ENCODE data around the gene ARHGAP42.

ARHGAP42 gene

DNA sequence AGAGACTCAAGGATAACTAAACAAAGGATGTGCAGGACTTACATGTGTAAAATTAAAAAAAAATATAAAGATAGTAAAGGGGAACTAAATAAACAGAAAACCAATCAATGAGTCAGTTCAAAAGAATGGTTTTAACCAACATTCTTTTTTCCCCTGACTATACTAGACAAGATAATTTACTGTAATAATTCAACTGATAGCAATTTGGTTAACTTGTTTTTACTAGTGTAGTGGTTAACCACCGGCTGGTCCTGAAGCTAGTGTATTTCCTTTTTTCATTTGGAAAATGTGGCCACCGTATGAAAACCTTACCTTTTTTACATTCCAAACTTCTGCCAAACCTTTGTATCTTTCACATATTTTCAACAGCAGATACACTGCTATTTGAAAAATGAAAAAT lies 123.1 kb downstream of the ARHGAP42 start:
- DNase-seq = no peak

DNA sequence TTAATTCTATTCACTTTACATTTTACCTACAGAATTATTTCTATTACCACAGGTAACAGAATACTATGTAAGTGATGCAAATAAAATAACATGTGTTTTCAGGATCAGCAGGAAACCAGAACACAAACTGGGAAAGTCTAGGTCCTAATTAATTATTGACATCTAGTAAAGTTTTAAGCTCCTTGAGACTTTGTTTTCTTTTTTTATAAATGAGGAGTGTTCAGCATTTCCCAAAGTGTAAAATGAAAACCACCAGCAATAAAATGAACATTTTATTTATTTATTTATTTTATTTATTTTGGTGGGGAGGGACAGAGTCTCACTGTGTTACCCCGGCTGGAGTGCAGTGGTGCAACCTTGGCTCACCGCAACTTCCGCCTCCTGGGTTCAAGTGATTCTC lies 123.6 kb downstream of the ARHGAP42 start:
- no peaks in the 10 kb centered on the region for H3K27me3 ChIP-seq (ENCODE audit: insufficient read depth, low read length, poor library complexity)
- no peak overlapping the region for H3K4me2 ChIP-seq (ENCODE audit: insufficient read depth, low read length)
- no peak for ATAC-seq (ENCODE audit: insufficient read depth, low read depth)
- H3K4me1 ChIP-seq (ENCODE audit: insufficient read depth, low read length) = no peaks in the 10 kb centered on the region
- TF ChIP-seq, protein P1, sequence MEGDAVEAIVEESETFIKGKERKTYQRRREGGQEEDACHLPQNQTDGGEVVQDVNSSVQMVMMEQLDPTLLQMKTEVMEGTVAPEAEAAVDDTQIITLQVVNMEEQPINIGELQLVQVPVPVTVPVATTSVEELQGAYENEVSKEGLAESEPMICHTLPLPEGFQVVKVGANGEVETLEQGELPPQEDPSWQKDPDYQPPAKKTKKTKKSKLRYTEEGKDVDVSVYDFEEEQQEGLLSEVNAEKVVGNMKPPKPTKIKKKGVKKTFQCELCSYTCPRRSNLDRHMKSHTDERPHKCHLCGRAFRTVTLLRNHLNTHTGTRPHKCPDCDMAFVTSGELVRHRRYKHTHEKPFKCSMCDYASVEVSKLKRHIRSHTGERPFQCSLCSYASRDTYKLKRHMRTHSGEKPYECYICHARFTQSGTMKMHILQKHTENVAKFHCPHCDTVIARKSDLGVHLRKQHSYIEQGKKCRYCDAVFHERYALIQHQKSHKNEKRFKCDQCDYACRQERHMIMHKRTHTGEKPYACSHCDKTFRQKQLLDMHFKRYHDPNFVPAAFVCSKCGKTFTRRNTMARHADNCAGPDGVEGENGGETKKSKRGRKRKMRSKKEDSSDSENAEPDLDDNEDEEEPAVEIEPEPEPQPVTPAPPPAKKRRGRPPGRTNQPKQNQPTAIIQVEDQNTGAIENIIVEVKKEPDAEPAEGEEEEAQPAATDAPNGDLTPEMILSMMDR (IDR thresholded peaks at IDR 0.05; ENCODE audit: borderline replicate concordance, extremely low read depth, low read length, poor library complexity, severe bottlenecking) = no peak
- TF ChIP-seq EZH2 (IDR thresholded peaks at IDR 0.05; ENCODE audit: borderline replicate concordance, low read depth, low read length, severe bottlenecking) = no peak
- H3K9ac ChIP-seq (ENCODE audit: low read depth, low read length) = no peak overlapping the region
- H3K27ac ChIP-seq (ENCODE audit: low read length) = no peak overlapping the region
- no peak for DNase-seq
- H3K4me3 ChIP-seq (ENCODE audit: low read depth in 1 of 2, low read length in 2 of 2) = no peak overlapping the region
- no peaks in the 10 kb centered on the region for H3K9me3 ChIP-seq (ENCODE audit: insufficient read depth, low read length, severe bottlenecking)
- no peaks in the 10 kb centered on the region for H4K20me1 ChIP-seq (ENCODE audit: insufficient read depth, low read length)
- no peak overlapping the region for H2AFZ ChIP-seq (ENCODE audit: low read depth, low read length)
- H3K36me3 ChIP-seq (ENCODE audit: insufficient read depth, low read length) = no peaks in the 10 kb centered on the region
- no peaks in the 10 kb centered on the region for H3K79me2 ChIP-seq (ENCODE audit: insufficient read depth, low read length)

More for the DNA sequence above, 123.1 kb downstream of the ARHGAP42 start:
- Histone ChIP-seq H4K20me1 (ENCODE audit: insufficient read depth, low read length) (no peaks in the 10 kb centered on the region), H3K9ac (ENCODE audit: low read depth, low read length) (no peak overlapping the region), H3K79me2 (ENCODE audit: insufficient read depth, low read length) (no peaks in the 10 kb centered on the region), H3K4me1 (ENCODE audit: insufficient read depth, low read length) (no peaks in the 10 kb centered on the region), H3K36me3 (ENCODE audit: insufficient read depth, low read length) (no peaks in the 10 kb centered on the region), H3K9me3 (ENCODE audit: insufficient read depth, low read length, severe bottlenecking) (no peaks in the 10 kb centered on the region), H3K4me2 (ENCODE audit: insufficient read depth, low read length) (no peak overlapping the region), H3K27me3 (ENCODE audit: insufficient read depth, low read length, poor library complexity) (no peaks in the 10 kb centered on the region), H3K27ac (ENCODE audit: low read length) (no peak overlapping the region), H3K4me3 (ENCODE audit: low read depth in 1 of 2, low read length in 2 of 2) (no peak overlapping the region), H2AFZ (ENCODE audit: low read depth, low read length) (no peak overlapping the region)
- TF ChIP-seq EZH2 (IDR thresholded peaks at IDR 0.05; ENCODE audit: borderline replicate concordance, low read depth, low read length, severe bottlenecking) = no peak
- TF ChIP-seq, protein P1 (IDR thresholded peaks at IDR 0.05; ENCODE audit: borderline replicate concordance, extremely low read depth, low read length, poor library complexity, severe bottlenecking) = no peak
- no peak for ATAC-seq (ENCODE audit: insufficient read depth, low read depth)

DNA sequence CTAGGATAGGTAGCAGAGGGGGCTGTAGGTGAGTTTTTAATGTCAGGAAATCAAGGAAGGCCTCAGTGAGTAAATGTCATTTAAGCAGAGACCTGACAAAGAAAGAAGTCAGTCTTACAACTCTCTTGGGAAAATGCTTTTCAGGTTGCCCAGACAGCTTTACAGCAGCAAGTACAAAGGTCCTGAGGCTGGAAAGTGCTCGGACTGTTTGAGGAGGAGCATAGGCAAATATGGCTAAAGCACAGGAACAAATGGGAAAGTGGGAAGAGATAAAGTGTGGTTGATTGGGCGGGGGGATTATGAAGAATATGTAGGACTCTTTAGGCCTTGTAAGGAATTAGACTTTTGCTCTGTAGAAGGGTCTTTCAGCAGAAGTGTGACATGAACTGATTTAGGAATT lies 125.4 kb downstream of the ARHGAP42 start:
- Histone ChIP-seq H3K36me3 (ENCODE audit: insufficient read depth, low read length) (no peaks in the 10 kb centered on the region), H2AFZ (ENCODE audit: low read depth, low read length) (no peak overlapping the region), H3K4me1 (ENCODE audit: insufficient read depth, low read length) (no peaks in the 10 kb centered on the region), H3K27ac (ENCODE audit: low read length) (no peak overlapping the region), H3K4me3 (ENCODE audit: low read depth in 1 of 2, low read length in 2 of 2) (no peak overlapping the region), H4K20me1 (ENCODE audit: insufficient read depth, low read length) (no peaks in the 10 kb centered on the region), H3K9ac (ENCODE audit: low read depth, low read length) (no peak overlapping the region), H3K9me3 (ENCODE audit: insufficient read depth, low read length, severe bottlenecking) (no peaks in the 10 kb centered on the region), H3K4me2 (ENCODE audit: insufficient read depth, low read length) (no peak overlapping the region), H3K27me3 (ENCODE audit: insufficient read depth, low read length, poor library complexity) (no peaks in the 10 kb centered on the region), H3K79me2 (ENCODE audit: insufficient read depth, low read length) (no peaks in the 10 kb centered on the region)
- ATAC-seq (ENCODE audit: insufficient read depth, low read depth) (no peak), DNase-seq (no peak)
- no peak for TF ChIP-seq EZH2 (IDR thresholded peaks at IDR 0.05; ENCODE audit: borderline replicate concordance, low read depth, low read length, severe bottlenecking)
- TF ChIP-seq, protein P1 (IDR thresholded peaks at IDR 0.05; ENCODE audit: borderline replicate concordance, extremely low read depth, low read length, poor library complexity, severe bottlenecking) = no peak

DNA sequence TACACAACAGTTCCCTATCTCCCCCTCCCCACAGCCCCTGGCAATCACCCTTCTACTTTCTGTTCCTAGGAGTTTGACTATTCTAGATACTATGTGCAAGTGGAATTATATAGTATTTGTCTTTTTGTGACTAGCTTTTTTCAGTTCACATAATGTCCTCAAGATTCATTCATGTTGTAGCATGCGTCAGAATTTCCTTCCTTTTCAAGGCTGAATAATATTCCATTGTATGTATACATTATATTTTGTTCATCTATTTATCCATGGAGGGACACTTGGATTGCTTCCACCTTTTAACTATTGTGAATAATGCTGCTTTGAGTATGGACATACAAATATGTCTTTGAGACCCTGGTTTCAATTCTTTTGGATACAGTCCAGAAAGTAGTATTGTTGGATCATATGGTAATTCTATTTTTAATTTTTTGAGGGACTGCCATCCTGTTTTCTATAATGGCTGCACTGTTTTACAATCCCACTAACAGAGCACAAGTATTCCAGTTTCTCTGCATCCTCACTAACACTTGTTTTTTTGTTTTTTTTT lies 128.8 kb downstream of the ARHGAP42 start:
- Histone ChIP-seq H3K4me2 (ENCODE audit: insufficient read depth, low read length) (no peak overlapping the region), H3K9ac (ENCODE audit: low read depth, low read length) (no peak overlapping the region), H3K4me3 (ENCODE audit: low read depth in 1 of 2, low read length in 2 of 2) (no peak overlapping the region), H3K27me3 (ENCODE audit: insufficient read depth, low read length, poor library complexity) (no peaks in the 10 kb centered on the region), H3K27ac (ENCODE audit: low read length) (no peak overlapping the region), H3K9me3 (ENCODE audit: insufficient read depth, low read length, severe bottlenecking) (no peaks in the 10 kb centered on the region), H2AFZ (ENCODE audit: low read depth, low read length) (no peak overlapping the region), H4K20me1 (ENCODE audit: insufficient read depth, low read length) (no peaks in the 10 kb centered on the region), H3K79me2 (ENCODE audit: insufficient read depth, low read length) (no peaks in the 10 kb centered on the region), H3K36me3 (ENCODE audit: insufficient read depth, low read length) (no peaks in the 10 kb centered on the region), H3K4me1 (ENCODE audit: insufficient read depth, low read length) (no peaks in the 10 kb centered on the region)
- ATAC-seq (ENCODE audit: insufficient read depth, low read depth) (no peak), DNase-seq (no peak)
- no peak for TF ChIP-seq EZH2 (IDR thresholded peaks at IDR 0.05; ENCODE audit: borderline replicate concordance, low read depth, low read length, severe bottlenecking)
- TF ChIP-seq, protein P1 (IDR thresholded peaks at IDR 0.05; ENCODE audit: borderline replicate concordance, extremely low read depth, low read length, poor library complexity, severe bottlenecking) = no peak

Data from DND-41 (cell line).